ENCODE results near the gene PTPRM.

PTPRM gene

GRCh38 chr18:7626175-7626921, 59.2 kb downstream of the PTPRM start:
- no peak for DNase-seq (ENCODE audit: low read depth in 2 of 3, low spot score in 2 of 3)

- DNase-seq (ENCODE audit: low read depth in 2 of 3, low spot score in 2 of 3): no peak
Observed at GRCh38 chr18:7626922-7627440, 59.9 kb downstream of the PTPRM start.

- no peak for DNase-seq (ENCODE audit: low read depth in 2 of 3, low spot score in 2 of 3)
Observed at GRCh38 chr18:7629416-7629815, 62.3 kb downstream of the PTPRM start.

- no peak for DNase-seq (ENCODE audit: low read depth in 2 of 3, low spot score in 2 of 3)
Observed at GRCh38 chr18:7630731-7631442, 63.8 kb downstream of the PTPRM start.

- no peak for DNase-seq (ENCODE audit: low read depth in 2 of 3, low spot score in 2 of 3)
Observed at GRCh38 chr18:7632152-7633098, 65.3 kb downstream of the PTPRM start.

GRCh38 chr18:7633171-7633570, 66.1 kb downstream of the PTPRM start:
- DNase-seq (ENCODE audit: low read depth in 2 of 3, low spot score in 2 of 3): no peak

GRCh38 chr18:7635948-7636347, 68.8 kb downstream of the PTPRM start:
- DNase-seq (ENCODE audit: low read depth in 2 of 3, low spot score in 2 of 3): no peak

GRCh38 chr18:7637269-7637668, 70.2 kb downstream of the PTPRM start:
- DNase-seq (ENCODE audit: low read depth in 2 of 3, low spot score in 2 of 3): no peak

GRCh38 chr18:7638321-7638720, 71.2 kb downstream of the PTPRM start:
- no peak for DNase-seq (ENCODE audit: low read depth in 2 of 3, low spot score in 2 of 3)

GRCh38 chr18:7641813-7642212, 74.7 kb downstream of the PTPRM start:
- DNase-seq (ENCODE audit: low read depth in 2 of 3, low spot score in 2 of 3): no peak

- no peak for DNase-seq (ENCODE audit: low read depth in 2 of 3, low spot score in 2 of 3)
Observed at GRCh38 chr18:7642331-7642890, 75.3 kb downstream of the PTPRM start.

GRCh38 chr18:7645756-7646155, 78.6 kb downstream of the PTPRM start:
- DNase-seq (ENCODE audit: low read depth in 2 of 3, low spot score in 2 of 3): no peak

GRCh38 chr18:7646174-7646886, 79.2 kb downstream of the PTPRM start:
- no peak for DNase-seq (ENCODE audit: low read depth in 2 of 3, low spot score in 2 of 3)

- no peak for DNase-seq (ENCODE audit: low read depth in 2 of 3, low spot score in 2 of 3)
Observed at GRCh38 chr18:7647500-7647899, 80.4 kb downstream of the PTPRM start.

GRCh38 chr18:7657050-7657449, 89.9 kb downstream of the PTPRM start:
- no peak for DNase-seq (ENCODE audit: low read depth in 2 of 3, low spot score in 2 of 3)

- no peak for DNase-seq (ENCODE audit: low read depth in 2 of 3, low spot score in 2 of 3)
Observed at GRCh38 chr18:7657937-7658336, 90.8 kb downstream of the PTPRM start.

GRCh38 chr18:7658701-7659100, 91.6 kb downstream of the PTPRM start:
- no peak for DNase-seq (ENCODE audit: low read depth in 2 of 3, low spot score in 2 of 3)

- DNase-seq (ENCODE audit: low read depth in 2 of 3, low spot score in 2 of 3): no peak
Observed at GRCh38 chr18:7661207-7661606, 94.1 kb downstream of the PTPRM start.

GRCh38 chr18:7662866-7663265, 95.8 kb downstream of the PTPRM start:
- DNase-seq (ENCODE audit: low read depth in 2 of 3, low spot score in 2 of 3): no peak

All from activated CD8-positive, alpha-beta memory T cell treated with anti-CD3 and anti-CD28 coated beads for 48 hours (primary cell).